Nephron (organoid): ENCODE results near the gene MED9.
"Not testable (repeated sequence)": the region's sequence is repeated elsewhere in the genome, so short reads cannot be mapped to it uniquely, and the experiment has no call there.

ENCODE experiments used
- H3K27ac Mint-ChIP-seq, 3 experiments: 2 replicates each; pipeline ENCODE4 v1.8.0; 2020; ENCODE audit warnings: mixed read lengths in 3 of 3, mild to moderate bottlenecking in 2 of 3, moderate library complexity in 1 of 3
- H3K27me3 Mint-ChIP-seq: 2 replicates; pipeline ENCODE4 v1.8.0; 2021; ENCODE audit warnings: low read depth, mild to moderate bottlenecking, moderate library complexity, mixed read lengths
- H3K36me3 Mint-ChIP-seq: 2 replicates; pipeline ENCODE4 v1.8.0; 2020; ENCODE audit warnings: low read depth, mixed read lengths
- H3K4me1 Mint-ChIP-seq: 2 replicates; pipeline ENCODE4 v1.8.0; 2020; ENCODE audit warnings: mixed read lengths
- H3K4me3 Mint-ChIP-seq, 3 experiments: 2 replicates each; pipeline ENCODE4 v1.8.0; 2020; ENCODE audit warnings: mild to moderate bottlenecking in 3 of 3, mixed read lengths in 3 of 3, moderate library complexity in 2 of 3
- H3K9me3 Mint-ChIP-seq: 2 replicates; pipeline ENCODE4 v1.8.0; 2020; ENCODE audit warnings: mixed read lengths
- CTCF ChIP-seq, 3 experiments: fragments of 200-600 bp; sonication (generic); IDR thresholded peaks; one replicate each; pipeline ENCODE4 v1.5.0; 2021; ENCODE audit warnings: antibody characterized with exemption in 3 of 3; ENCODE audit not compliant: unreplicated experiment in 3 of 3

The MED9 gene

GRCh38 chr17:17476865-17477467, at the start of gene MED9:
Gene MED9, plus strand, starts transcription at chr17:17477000. Its CDS starts 42 bp downstream, at chr17:17477042.
- Mint-ChIP-seq H3K27me3 (peaks cover 4% of the 10 kb centered on the region), H3K4me3 (peak within 1 kb of the TSS; percentile 93 to 96 (median 96)), H3K9me3 (no peaks in the 10 kb centered on the region), H3K36me3 (peaks cover 6% of the 10 kb centered on the region), H3K4me1 (peaks cover 44% of the 10 kb centered on the region), H3K27ac (peak within 1 kb of the TSS; percentile 71 to 93 (median 92))
- no peak for TF ChIP-seq CTCF (IDR thresholded peaks at IDR 0.05; ENCODE audit: unreplicated experiment in 3 of 3)

- Mint-ChIP-seq H3K27me3 (peaks cover 18% of the 10 kb centered on the region), H3K36me3 (peaks cover 3% of the 10 kb centered on the region), H3K4me1 (no peaks in the 10 kb centered on the region), H3K4me3 (no peak overlapping the region), H3K27ac (no peak overlapping the region), H3K9me3 (peaks cover 5% of the 10 kb centered on the region)
- no peak for TF ChIP-seq CTCF (IDR thresholded peaks at IDR 0.05; ENCODE audit: unreplicated experiment in 3 of 3)
Observed at GRCh38 chr17:17429222-17429621, 47.6 kb upstream of the MED9 start.

- H3K36me3 Mint-ChIP-seq, H3K27ac Mint-ChIP-seq, H3K9me3 Mint-ChIP-seq, H3K4me3 Mint-ChIP-seq, H3K4me1 Mint-ChIP-seq: not testable (repeated sequence)
- H3K27me3 Mint-ChIP-seq, result peaks cover 18% of the 10 kb centered on the region
Observed at GRCh38 chr17:17430924-17431323, 45.9 kb upstream of the MED9 start.

- H3K9me3 Mint-ChIP-seq, result peaks cover 5% of the 10 kb centered on the region
- H3K4me3 Mint-ChIP-seq, result no peak overlapping the region
- H3K36me3 Mint-ChIP-seq, result peaks cover 3% of the 10 kb centered on the region
- peaks cover 18% of the 10 kb centered on the region for H3K27me3 Mint-ChIP-seq
- TF ChIP-seq CTCF (IDR thresholded peaks at IDR 0.05; ENCODE audit: unreplicated experiment in 3 of 3), result no peak
- no peaks in the 10 kb centered on the region for H3K4me1 Mint-ChIP-seq
- H3K27ac Mint-ChIP-seq, result no peak overlapping the region
Observed at GRCh38 chr17:17431605-17432004, 45.2 kb upstream of the MED9 start.

GRCh38 chr17:17433000-17433703, 43.6 kb upstream of the MED9 start:
- TF ChIP-seq CTCF (IDR thresholded peaks at IDR 0.05; ENCODE audit: unreplicated experiment in 3 of 3), result no peak
- Mint-ChIP-seq H3K4me1 (no peaks in the 10 kb centered on the region), H3K9me3 (peaks cover 5% of the 10 kb centered on the region), H3K27ac (no peak overlapping the region), H3K4me3 (no peak overlapping the region), H3K36me3 (peaks cover 3% of the 10 kb centered on the region), H3K27me3 (peaks cover 11% of the 10 kb centered on the region)

GRCh38 chr17:17434477-17434876, 42.3 kb upstream of the MED9 start:
- peaks cover 5% of the 10 kb centered on the region for H3K9me3 Mint-ChIP-seq
- H3K4me1 Mint-ChIP-seq, result peaks cover 2% of the 10 kb centered on the region
- no peak overlapping the region for H3K27ac Mint-ChIP-seq
- peaks cover 3% of the 10 kb centered on the region for H3K36me3 Mint-ChIP-seq
- TF ChIP-seq CTCF (IDR thresholded peaks at IDR 0.05; ENCODE audit: unreplicated experiment in 3 of 3), result no peak
- H3K27me3 Mint-ChIP-seq, result peaks cover 11% of the 10 kb centered on the region
- H3K4me3 Mint-ChIP-seq, result no peak overlapping the region
